A673 (cell line): ENCODE measurements around the gene ZNF765. TPM values are rescaled to one million over a fixed set of nuclear protein-coding genes. Genes with fewer than 3 reads are reported as not detected.
"Not testable (repeated sequence)": the region's sequence is repeated elsewhere in the genome, so short reads cannot be mapped to it uniquely, and the experiment has no call there.

Source experiments
- BruUV-seq: library from RNA; stranded (reverse); fragments of 400-500 nt; replicated peaks from 2 replicates; lab custom pipeline; 2021; lab: Mats Ljungman, UMichigan
- CTCF ChIA-PET: fragments of 300-600 bp; sonication (Branson Sonifier 250); formaldehyde crosslinking; loops from one replicate; lab custom pipeline; 2022; ENCODE audit warnings: antibody characterized with exemption; lab: Charles Lee
- POLR2A ChIA-PET: fragments of 300-600 bp; sonication (Branson Sonifier 250); formaldehyde crosslinking; loops from one replicate; lab custom pipeline; 2022; ENCODE audit warnings: antibody characterized with exemption; ENCODE audit not compliant: low non-redundant PET; lab: Charles Lee
- DNase-seq: peaks from one replicate; pipeline ENCODE4 v3.0.0-alpha.2; 2015; ENCODE audit warnings: low spot score
- H3K27ac ChIP-seq: fragments of 200-600 bp; sonication (generic); 2 replicates; pipeline ENCODE4 v1.5.1; 2016; ENCODE audit warnings: mixed run types, low read depth, mild to moderate bottlenecking, mixed read lengths, antibody characterized with exemption, low read length; ENCODE audit not compliant: poor library complexity, severe bottlenecking
- H3K27me3 ChIP-seq: fragments of 200-600 bp; sonication (generic); replicated peaks from 2 replicates; pipeline ENCODE4 v1.6.1; 2017; ENCODE audit warnings: mixed run types, low read depth, mild to moderate bottlenecking, mixed read lengths, antibody characterized with exemption, low read length; ENCODE audit not compliant: insufficient read depth, poor library complexity
- H3K36me3 ChIP-seq: fragments of 200-600 bp; sonication (generic); 2 replicates; pipeline ENCODE4 v1.6.1; 2016; ENCODE audit warnings: mixed run types, mild to moderate bottlenecking, mixed read lengths, antibody characterized with exemption, low read length; ENCODE audit not compliant: insufficient read depth, poor library complexity, severe bottlenecking
- H3K4me1 ChIP-seq: fragments of 200-600 bp; sonication (generic); 2 replicates; pipeline ENCODE4 v1.6.1; 2017; ENCODE audit warnings: mixed run types, mild to moderate bottlenecking, mixed read lengths, antibody characterized with exemption, low read length; ENCODE audit not compliant: insufficient read depth, poor library complexity, severe bottlenecking
- H3K4me3 ChIP-seq: fragments of 200-600 bp; sonication (generic); 2 replicates; pipeline ENCODE4 v1.5.1; 2016; ENCODE audit warnings: low read depth, mixed run types, mild to moderate bottlenecking, mixed read lengths, low read length; ENCODE audit not compliant: poor library complexity, severe bottlenecking
- H3K9me3 ChIP-seq: fragments of 200-600 bp; sonication (generic); 2 replicates; pipeline ENCODE4 v1.6.1; 2016; ENCODE audit warnings: mixed run types, low read depth, mild to moderate bottlenecking, mixed read lengths, antibody characterized with exemption, low read length; ENCODE audit not compliant: poor library complexity, severe bottlenecking
- EZH2 ChIP-seq: fragments of 200-600 bp; sonication (generic); IDR thresholded peaks from 2 replicates; pipeline ENCODE4 v1.6.1; 2017; ENCODE audit warnings: borderline replicate concordance, low read depth, mild to moderate bottlenecking, mixed read lengths, antibody characterized with exemption, low read length; ENCODE audit not compliant: poor library complexity, severe bottlenecking
- intact Hi-C: fragments of 100-400 bp; cut with micrococcal nuclease; formaldehyde crosslinking; loops from one replicate; pipeline ENCODE4 v1.10.0; 2022; ENCODE audit not compliant: unreplicated experiment
- total RNA-seq: library from RNA; stranded (reverse); gene quantifications from 2 replicates; pipeline ENCODE4 v1.2.3, GENCODE V29; 2021
- TF ChIP-seq, protein P1 (sequence below): fragments of 300-800, 200-600 bp; sonication (generic); conservative IDR thresholded peaks from 2 replicates; pipeline ENCODE4 v1.5.1; 2017; ENCODE audit warnings: low read depth, mild to moderate bottlenecking, antibody characterized with exemption, low read length, moderate library complexity, mixed read lengths

ZNF765 gene
- total RNA-seq, 1 experiment from 2014 or later: 10.4 TPM

DNA sequence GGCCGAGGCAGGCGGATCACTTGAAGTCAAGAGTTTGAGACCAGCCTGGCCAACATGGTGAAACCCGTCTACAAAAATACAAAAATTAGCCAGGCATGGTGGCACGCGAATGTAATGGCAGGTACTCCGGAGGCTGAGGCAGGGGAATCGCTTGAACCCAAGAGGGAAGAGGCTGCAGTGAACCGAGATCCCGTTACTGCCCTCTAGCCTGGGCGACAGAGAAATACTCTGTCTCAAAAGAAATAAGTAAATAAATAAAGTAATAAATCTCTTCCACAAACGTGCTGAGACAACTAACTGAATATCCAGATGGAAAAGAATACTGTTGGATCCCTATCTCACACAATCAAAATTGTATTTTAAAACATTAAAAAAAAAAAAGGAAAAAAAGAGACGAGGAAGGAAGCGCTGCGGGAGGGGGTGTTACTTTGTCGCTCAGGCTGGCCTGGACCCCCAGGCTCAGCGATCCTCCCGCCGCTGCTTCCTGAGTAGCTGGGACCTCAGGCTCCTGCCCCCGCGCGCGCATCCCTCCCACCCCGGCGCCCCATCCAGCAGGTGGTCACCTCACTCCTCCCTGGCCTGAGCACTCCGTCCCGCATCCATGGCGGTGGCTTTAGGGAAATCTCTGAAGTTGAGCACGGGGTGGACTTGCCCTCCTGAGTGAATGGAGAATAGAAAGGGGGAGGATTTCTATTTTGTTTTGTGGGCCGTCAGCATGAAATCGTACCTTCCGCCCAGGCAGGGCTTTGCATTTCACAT is 72.0 kb downstream of the ZNF765 start:
- CTCF ChIA-PET: no interaction called here
- intact Hi-C loops: no loop called here
- POLR2A ChIA-PET: no interaction called here
- no peaks in the 10 kb centered on the region for H3K27me3 ChIP-seq
- H3K27ac ChIP-seq: no peak overlapping the region
- no peaks in the 10 kb centered on the region for H3K36me3 ChIP-seq
- no peaks in the 10 kb centered on the region for H3K4me1 ChIP-seq
- DNase-seq: no peak
- H3K9me3 ChIP-seq: peaks cover 3% of the 10 kb centered on the region
- BruUV-seq: no TSS peak
- H3K4me3 ChIP-seq: peak overlapping the region; percentile 81
- TF ChIP-seq, protein P1, sequence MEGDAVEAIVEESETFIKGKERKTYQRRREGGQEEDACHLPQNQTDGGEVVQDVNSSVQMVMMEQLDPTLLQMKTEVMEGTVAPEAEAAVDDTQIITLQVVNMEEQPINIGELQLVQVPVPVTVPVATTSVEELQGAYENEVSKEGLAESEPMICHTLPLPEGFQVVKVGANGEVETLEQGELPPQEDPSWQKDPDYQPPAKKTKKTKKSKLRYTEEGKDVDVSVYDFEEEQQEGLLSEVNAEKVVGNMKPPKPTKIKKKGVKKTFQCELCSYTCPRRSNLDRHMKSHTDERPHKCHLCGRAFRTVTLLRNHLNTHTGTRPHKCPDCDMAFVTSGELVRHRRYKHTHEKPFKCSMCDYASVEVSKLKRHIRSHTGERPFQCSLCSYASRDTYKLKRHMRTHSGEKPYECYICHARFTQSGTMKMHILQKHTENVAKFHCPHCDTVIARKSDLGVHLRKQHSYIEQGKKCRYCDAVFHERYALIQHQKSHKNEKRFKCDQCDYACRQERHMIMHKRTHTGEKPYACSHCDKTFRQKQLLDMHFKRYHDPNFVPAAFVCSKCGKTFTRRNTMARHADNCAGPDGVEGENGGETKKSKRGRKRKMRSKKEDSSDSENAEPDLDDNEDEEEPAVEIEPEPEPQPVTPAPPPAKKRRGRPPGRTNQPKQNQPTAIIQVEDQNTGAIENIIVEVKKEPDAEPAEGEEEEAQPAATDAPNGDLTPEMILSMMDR: no peak
- TF ChIP-seq EZH2: no peak

DNA sequence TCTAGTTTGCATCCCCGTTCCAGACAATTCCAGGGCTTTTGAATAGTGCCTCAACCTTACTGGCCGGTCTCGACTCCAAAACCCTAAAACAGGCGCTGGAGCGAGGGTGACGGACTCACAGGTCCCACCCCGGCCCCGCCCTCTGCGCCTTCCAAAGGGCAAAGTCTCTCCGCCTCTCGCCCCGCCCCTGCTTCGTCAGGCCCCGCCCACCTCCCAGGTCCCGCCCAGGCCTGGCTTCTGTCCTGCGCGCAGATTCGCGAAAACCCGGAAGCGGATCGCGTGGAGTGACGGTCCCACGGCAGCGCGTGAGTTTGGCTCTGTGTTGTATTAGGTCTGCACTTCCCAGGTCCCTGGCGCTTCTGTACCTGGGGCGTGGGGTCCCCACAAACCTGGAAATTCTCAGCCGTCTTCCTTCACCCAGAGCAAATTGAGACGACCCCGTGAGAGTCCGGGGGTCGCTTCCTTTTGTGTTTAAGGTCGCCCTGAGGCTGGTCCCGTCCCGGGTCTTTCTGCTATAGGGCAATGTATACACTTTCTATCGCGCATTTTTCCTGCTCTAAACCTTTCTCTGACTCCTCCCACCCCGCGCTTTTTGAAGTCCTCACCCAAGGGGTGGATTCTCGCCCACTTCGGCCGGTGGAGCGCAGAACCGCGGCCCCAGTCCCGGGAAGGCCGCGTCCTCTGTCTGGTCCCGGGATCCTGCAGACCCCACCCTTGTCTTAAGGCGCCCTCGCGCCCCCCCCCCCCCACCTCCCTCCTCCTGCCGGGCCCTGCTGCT is 72.7 kb downstream of the ZNF765 start, which contains the start of gene ZNF813:
TSS of gene ZNF813 (plus strand) at position 249 of the 778 bp plus-strand sequence. CDS start 16,090 bp downstream, outside the sequence.
- DNase-seq: peak; percentile 92
- no peaks in the 10 kb centered on the region for H3K9me3 ChIP-seq
- H3K27me3 ChIP-seq: no peaks in the 10 kb centered on the region
- no peaks in the 10 kb centered on the region for H3K4me1 ChIP-seq
- TF ChIP-seq, protein P1: no peak
- TF ChIP-seq EZH2: no peak
- CTCF ChIA-PET: no interaction called here
- peak within 1 kb of the TSS; percentile 71 for H3K27ac ChIP-seq
- no peaks in the 10 kb centered on the region for H3K36me3 ChIP-seq
- intact Hi-C loops: loop anchor here (2.0 kb wide), 1 partner anchor 71 kb away; no protein-coding TSS in a partner anchor
- POLR2A ChIA-PET: no interaction called here
- BruUV-seq: no TSS peak
- peak within 1 kb of the TSS; percentile 81 for H3K4me3 ChIP-seq

DNA sequence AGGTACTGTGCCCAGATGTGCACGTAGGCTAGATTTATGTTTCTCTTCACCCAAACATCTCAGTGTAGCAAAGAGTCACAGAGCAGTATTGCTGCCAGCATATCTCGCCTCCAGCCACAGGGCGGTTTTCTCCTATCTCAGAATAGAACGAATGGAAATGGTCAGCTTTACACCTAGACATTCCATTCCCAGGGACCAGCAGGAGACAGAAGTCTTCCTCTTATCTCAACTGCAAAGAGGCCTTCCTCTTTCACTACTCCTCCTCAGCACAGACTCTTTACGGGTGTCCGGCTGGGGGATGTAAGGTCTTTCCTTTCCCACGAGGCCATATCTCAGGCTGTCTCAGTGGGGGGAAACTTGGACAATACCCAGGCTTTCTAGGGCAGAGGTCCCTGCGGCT is 73.7 kb downstream of the ZNF765 start:
- TSS peak; percentile 45 for BruUV-seq
- intact Hi-C loops: loop anchor here (2.0 kb wide), 1 partner anchor 72 kb away; no protein-coding TSS in a partner anchor
- H3K4me1 ChIP-seq, DNase-seq, H3K27me3 ChIP-seq, H3K27ac ChIP-seq, POLR2A ChIA-PET, CTCF ChIA-PET, H3K9me3 ChIP-seq, H3K36me3 ChIP-seq: not testable (repeated sequence)
- H3K4me3 ChIP-seq: peak overlapping the region; percentile 81
